ENCODE data around the gene CCDC110.

The CCDC110 gene

DNA sequence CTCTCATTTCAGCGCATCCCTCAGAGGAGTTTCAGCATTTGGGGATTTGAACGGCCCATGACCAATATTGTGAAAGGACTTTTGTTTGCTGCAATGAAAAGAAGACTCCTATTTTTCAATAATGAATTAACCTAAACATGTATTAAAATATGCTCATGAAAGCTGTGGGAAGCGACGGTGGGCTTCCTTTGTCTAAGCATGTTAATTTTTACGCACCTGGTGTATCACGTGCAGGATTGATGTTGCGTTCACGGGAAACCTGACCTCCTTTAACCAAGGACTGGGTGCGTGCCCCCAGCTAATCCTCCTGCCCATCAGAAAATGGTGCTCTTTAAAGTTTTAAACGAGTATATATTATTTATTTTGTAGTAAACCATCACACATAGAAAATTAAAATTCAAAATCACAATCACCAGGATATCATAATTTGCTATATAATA is 590 bp upstream of the CCDC110 start:
- DNase-seq (ENCODE audit: low read depth in 2 of 2) = no peak

DNA sequence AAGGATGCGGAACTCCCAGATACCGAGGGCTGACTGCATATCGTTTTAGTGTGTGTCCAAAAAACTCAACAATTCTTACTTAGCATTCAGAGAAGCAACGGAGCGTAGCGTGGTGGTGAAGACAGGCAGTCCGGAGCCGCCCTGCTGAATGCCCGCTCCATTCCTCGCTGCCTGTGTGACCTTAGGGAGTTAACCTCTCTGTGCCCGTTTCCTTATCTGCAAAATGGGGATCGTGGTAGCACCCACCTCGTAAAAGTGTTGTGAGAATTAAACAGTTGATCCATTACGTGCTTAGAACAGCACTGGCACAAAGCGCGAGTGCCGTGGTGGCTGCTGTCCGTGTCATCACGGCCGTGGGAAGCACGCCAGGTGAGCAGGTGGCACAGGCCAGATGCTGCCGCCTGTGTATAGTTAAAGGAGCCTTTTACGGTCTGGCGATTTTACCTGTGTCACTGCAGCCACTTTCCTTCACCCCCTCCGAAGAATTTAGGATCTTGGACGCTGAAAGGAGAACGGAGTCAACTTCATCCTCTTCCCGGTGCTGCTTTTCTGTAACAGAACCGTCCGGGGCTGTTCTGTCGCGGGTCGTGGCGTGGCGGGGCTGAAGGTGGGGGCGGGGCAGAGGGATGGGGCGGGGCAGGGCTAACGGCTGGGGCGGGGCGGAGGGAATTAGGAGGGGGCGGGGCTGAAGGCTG is 885 bp downstream of the CCDC110 start:
- DNase-seq (ENCODE audit: low read depth in 2 of 2) = peak in 1 of 2 donors; percentile 17

GRCh38 chr4:185469580-185470154 is 1.9 kb downstream of the CCDC110 start:
- no peak for DNase-seq (ENCODE audit: low read depth in 2 of 2)

GRCh38 chr4:185468999-185469398 is 2.5 kb downstream of the CCDC110 start:
- DNase-seq (ENCODE audit: low read depth in 2 of 2) = no peak

GRCh38 chr4:185467991-185468390 is 3.5 kb downstream of the CCDC110 start:
- DNase-seq (ENCODE audit: low read depth in 2 of 2) = no peak

DNA sequence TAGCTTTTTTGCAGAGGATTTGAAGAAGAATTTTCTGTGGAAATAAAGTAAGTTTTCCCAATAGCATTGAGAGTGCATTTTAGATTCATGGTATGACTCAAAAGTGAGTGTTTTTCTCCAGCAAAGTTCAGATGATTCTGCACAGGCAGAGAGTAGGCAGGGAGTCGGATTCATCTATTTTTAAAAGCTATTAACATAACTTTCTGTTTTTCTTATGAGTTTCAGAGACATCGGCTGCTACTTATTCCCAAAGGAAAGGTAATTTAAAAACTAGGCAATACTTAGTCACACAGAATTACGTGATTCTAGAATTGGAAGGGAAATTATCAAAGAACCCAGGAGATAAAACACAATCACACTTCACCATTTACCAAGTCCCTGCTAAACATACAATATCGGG is 4.4 kb downstream of the CCDC110 start:
- DNase-seq (ENCODE audit: low read depth in 2 of 2) = no peak

GRCh38 chr4:185465707-185466106 is 5.8 kb downstream of the CCDC110 start:
- no peak for DNase-seq (ENCODE audit: low read depth in 2 of 2)

- no peak for DNase-seq (ENCODE audit: low read depth in 2 of 2)
Observed at GRCh38 chr4:185464887-185465286, 6.6 kb downstream of the CCDC110 start.

DNA sequence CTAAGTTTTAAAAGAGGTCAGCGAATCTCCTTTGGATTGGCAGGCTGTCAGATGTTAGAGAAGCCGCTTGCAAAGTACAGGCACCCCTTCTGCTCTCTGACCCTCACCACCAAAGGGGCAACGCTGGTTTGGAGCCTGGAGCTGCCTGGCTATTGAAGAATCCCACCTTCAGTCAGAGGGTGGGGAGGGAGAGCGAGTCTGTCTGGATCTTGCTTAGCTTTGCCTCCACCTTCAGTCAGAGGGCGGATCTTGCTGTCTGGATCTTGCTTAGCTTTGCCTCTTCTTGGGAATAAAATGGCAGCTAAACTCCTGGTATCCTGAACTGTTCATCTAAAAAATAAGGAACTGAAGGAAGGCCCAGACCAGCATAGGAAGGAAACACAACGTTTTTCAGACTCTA is 7.3 kb downstream of the CCDC110 start:
- DNase-seq (ENCODE audit: low read depth in 2 of 2) = no peak

DNA sequence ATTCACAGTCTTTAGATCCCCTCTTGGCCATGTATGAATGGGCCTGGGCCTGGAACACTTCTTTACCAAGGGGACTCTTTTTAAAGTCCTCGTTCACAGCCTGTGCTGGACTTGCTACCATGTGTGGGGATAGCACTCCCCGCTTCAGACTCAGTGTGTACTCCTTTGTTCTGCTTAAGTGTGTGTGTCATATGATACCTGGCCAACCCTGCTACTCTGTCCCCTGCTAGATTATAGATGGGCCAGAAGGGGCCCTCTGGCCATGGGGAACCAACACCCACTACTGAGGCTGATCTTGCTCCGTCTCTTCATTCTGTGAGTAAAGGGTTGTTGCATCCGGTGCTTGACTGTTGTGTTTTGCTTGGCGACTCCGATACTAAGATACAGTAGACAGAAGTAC is 8.0 kb downstream of the CCDC110 start:
- DNase-seq (ENCODE audit: low read depth in 2 of 2) = no peak

DNA sequence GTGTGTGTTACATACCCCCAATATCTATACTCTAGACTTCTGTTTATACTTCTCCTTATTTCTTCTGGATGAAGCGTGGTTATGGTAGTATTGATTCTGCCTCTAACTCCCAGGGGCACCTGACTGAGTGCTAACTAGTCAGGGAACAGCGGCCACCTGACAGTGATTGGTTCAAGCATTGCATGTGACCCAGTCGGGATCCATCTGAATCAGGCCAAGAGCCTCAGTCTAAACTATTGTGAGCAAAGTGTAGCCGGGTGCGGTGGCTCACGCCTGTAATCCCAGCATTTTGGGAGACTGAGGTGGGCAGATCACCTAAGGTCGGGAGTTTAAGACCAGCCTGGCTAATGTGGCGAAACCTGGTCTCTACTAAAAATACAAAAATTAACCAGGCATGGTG is 10.0 kb downstream of the CCDC110 start:
- DNase-seq (ENCODE audit: low read depth in 2 of 2) = no peak

DNA sequence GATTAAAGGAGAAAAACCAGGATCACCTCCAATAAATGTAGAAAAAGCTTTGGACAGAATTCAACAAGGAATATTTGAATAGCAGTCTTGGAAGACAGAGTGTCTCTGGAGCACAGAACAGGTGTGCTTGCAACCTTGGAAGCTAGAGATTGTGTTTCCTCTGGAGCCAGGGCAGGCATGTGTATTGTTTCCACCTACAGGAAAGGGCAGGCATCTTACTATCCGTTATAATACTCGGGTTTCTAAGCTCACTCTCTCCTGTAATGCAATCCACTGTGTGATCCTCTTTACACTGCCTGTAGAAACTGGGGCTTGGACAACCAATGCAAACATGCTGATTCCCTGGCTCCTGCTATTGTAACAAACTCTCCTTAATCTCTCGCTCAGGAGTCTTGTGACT is 14.4 kb downstream of the CCDC110 start:
- DNase-seq (ENCODE audit: low read depth in 2 of 2) = no peak

GRCh38 chr4:185456131-185456530 is 15.4 kb downstream of the CCDC110 start:
- no peak for DNase-seq (ENCODE audit: low read depth in 2 of 2)

GRCh38 chr4:185445209-185445608 is 26.3 kb downstream of the CCDC110 start:
- DNase-seq (ENCODE audit: low read depth in 2 of 2) = no peak

- DNase-seq (ENCODE audit: low read depth in 2 of 2) = no peak
Observed at GRCh38 chr4:185441479-185441878, 30.1 kb downstream of the CCDC110 start.

DNA sequence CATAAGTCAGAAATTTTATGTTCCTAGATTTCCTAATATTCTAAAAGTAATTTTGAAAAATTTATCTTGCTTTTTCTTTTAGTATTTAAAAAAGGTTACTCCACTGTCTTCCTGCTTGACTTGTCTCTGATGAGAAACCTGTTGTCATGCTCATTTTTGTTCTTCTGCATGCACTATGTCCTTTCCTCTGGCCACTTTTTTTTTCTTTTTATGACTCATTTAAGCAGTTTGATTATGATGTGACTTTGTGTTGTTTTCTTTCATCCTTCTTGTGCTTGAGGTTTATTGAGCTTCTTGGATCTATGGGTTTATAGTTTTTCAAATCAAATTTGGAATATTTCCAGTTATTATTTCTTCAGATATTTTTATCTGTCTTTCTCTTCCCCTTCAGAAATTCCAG is 33.7 kb downstream of the CCDC110 start:
- DNase-seq (ENCODE audit: low read depth in 2 of 2) = no peak

GRCh38 chr4:185435466-185435865 is 36.1 kb downstream of the CCDC110 start:
- no peak for DNase-seq (ENCODE audit: low read depth in 2 of 2)

GRCh38 chr4:185429660-185430059 is 41.9 kb downstream of the CCDC110 start:
- no peak for DNase-seq (ENCODE audit: low read depth in 2 of 2)

DNA sequence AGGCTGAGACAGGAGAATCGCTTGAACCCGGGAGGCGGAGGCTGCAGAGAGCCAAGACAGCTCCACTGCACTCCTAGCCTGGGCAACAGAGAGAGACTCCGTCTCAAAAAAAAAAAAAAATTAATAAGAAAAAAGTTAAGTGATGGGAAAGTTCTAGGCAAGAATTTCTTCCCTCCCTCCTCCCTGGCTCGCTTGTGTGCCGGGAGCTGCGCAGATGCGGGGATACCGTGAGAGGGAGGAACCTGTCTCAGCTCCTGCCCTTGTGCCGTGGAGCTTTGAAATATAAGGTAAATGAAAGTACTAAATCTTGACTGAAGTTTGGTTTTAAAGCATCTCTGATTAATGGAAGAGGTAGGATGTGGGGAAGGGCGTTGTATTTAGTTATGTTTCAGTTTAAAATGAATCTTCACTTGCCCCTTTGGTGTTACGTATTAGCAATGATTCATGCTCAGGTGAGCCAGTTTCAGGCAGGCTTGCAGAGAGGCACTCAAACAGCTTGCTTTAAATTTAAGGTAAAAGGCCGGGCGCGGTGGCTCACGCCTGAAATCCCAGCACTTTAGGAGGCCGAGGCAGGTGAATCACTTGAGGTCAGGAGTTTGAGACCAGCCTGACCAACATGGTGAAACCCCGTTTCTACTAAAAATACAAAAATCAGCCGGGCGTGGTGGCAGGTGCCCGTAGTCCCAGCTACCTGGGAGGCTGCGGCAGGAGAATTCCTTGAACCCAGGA is 44.4 kb downstream of the CCDC110 start:
- no peak for DNase-seq (ENCODE audit: low read depth in 2 of 2)

GRCh38 chr4:185425647-185426352 is 45.7 kb downstream of the CCDC110 start, which contains the start of gene UFSP2:
Gene UFSP2, minus strand, starts transcription at chr4:185425964. Its CDS starts 96 bp downstream, at chr4:185425868.
- peak; percentile 75 to 85 for DNase-seq (ENCODE audit: low read depth in 2 of 2)

DNA sequence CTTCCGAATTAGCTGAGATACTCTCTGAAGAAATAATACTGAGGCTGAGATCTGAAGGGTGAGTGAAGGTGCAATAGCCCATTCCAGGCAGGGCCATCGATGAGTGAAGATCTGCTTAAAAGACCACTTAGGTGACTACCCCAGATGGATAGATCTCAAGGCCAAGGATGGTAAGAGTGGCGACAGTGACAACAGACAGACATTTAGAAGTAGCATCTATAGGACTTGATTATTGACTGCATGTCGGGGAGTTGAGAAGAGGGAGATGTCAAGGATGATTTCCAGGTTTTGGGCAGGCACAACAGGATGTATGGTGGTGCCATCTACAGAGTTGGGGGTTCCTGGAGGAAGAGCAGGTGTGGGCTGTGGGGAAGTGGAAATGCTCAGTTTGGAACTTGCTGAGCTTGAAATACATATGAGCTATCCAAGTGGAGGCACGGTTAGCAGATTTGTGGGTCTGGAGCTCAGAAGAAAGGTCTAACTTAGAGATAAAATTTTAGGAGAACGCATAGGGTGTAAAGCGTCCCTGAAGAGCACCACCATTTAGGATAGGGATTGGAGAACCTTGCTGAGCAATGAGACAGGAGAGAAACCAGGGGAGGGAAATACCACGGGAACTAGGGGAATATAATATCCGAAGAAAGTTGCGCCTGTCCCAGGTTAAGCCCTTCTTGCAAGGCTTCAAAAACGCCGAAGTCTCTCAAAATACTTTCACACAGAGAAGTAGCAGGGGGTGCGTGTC is 46.5 kb downstream of the CCDC110 start:
- DNase-seq (ENCODE audit: low read depth in 2 of 2) = no peak
